GM20000 (cell line): Measurements from ENCODE around the gene NRCAM.

Experiments used
- DNase-seq: peaks from one replicate; pipeline ENCODE4 v3.0.0; 2012; ENCODE audit warnings: low spot score
- CTCF ChIP-seq: IDR thresholded peaks from 2 replicates; pipeline ENCODE4 v1.5.1; 2012; ENCODE audit warnings: mild to moderate bottlenecking, control low read depth; ENCODE audit errors: extremely low read depth, missing control alignments

NRCAM gene

DNA sequence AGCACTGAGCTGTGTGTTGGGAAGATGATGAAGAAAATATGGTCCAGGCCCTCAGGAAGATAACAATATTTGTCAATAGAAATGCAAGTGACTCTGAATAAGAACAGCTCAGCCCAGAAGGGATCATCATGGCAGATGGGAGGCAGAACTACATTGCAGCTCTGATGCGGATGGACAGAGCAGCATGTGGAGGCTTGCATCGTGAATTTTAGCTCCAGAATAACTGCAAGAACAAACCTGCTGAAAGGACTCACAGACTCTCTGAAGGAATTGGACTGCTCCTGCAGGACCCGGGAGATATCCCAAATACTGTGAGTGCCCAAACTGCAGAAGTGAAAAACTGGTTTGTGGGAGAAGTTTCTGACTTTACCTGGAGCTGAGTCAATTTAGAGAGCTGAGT, 245.4 kb downstream of the NRCAM start:
- no peak for TF ChIP-seq CTCF
- DNase-seq = no peak

DNA sequence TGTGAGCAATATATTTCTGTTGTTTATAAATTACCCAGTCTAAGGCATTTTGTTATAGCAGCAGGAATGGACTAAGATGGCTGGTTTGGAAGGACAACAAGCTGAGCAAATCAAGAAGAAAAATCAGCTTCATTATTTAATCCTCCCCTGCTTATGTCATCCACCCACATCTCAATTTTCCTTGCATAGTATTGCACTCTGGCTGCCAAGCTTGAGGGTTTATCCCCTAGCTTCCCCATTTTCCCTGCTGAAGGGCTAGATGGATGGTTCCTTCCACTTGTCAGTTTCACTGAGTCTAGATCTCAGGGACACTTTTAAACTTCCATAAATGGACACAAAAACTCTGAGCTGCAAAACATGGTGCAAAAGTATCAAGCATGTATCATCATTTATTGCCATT, 250.9 kb downstream of the NRCAM start:
- TF ChIP-seq CTCF = no peak
- DNase-seq = no peak

- DNase-seq = no peak
- no peak for TF ChIP-seq CTCF
Observed at GRCh38 chr7:108204281-108204796, 251.9 kb downstream of the NRCAM start.

DNA sequence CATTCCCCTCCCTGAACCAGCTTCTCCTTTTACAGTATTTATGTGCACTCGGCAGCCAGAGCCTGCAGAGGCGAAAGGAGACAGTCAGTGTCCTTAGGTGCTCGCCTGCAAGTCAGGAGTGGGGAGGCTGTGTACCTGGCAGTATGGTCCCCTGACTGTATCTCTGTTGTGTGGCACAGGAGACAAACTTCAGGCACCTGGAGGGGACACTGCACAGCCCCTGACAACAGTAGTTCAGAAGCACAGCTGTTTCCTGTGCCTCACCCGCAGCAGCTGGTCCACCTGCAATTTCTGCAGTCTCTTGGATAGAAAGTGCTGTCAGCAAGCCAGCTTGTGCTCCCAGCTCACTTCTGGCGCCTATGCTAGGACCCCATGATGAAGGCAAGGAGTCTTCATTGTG, 252.7 kb downstream of the NRCAM start:
- DNase-seq = no peak
- no peak for TF ChIP-seq CTCF

GRCh38 chr7:108202743-108203142, 253.5 kb downstream of the NRCAM start:
- no peak for DNase-seq
- no peak for TF ChIP-seq CTCF

DNA sequence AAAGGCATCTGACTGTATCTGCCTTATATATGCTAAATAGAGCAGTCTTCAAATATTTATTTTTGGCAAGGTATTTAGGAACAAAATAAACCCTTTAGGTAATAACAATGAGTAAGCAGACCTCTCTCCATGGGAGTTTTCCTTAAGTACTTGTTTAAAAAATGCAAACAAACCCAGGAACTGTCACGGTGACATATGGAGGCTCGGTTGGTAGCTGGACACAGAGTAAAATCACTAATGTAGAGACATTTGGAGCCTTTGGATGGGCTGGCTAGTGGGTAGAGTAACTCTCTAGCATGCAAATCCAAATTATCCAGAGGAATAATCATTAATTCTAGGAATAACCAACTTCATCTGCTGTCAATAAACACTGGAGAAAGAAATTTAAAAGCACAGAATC, 254.5 kb downstream of the NRCAM start:
- TF ChIP-seq CTCF = no peak
- DNase-seq = no peak

DNA sequence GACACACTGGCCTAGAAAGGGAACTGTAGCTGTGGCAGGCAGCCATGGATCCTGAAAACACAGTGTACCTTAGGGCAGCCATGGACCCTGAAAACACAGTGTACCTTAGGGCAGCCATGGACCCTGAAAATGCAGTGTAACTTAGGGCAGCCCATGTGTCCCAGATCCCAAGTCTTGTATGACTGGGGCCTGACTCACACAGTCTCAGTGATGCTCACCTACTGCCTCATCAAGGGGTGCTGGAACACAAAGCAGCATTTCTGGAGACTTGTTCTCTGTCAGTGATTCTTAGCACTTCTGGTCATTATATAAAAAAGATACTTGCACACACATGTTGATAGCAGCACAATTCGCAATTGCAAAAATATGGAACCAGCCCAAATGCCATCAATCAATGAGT, 255.9 kb downstream of the NRCAM start:
- DNase-seq = no peak
- no peak for TF ChIP-seq CTCF
